Neural cell (in vitro differentiated cells): Measurements from ENCODE around the gene MKNK1. TPM values are rescaled to one million over a fixed set of nuclear protein-coding genes. Genes with fewer than 3 reads are reported as not detected.

Experiments used
- H2AFZ ChIP-seq: fragments of 200-600, 300-800 bp; sonication (generic), shearing (Covaris generic); 2 replicates; pipeline ENCODE4 v1.6.0; 2014; ENCODE audit warnings: low read depth, mild to moderate bottlenecking, antibody characterized with exemption, low read length, moderate library complexity
- H3F3A ChIP-seq: fragments of 200-600 bp; shearing (Covaris generic); 2 replicates; pipeline ENCODE4 v1.6.1; 2016; ENCODE audit warnings: mild to moderate bottlenecking, moderate library complexity, mixed read lengths, antibody characterized with exemption, low read length; ENCODE audit not compliant: insufficient read depth, poor library complexity, severe bottlenecking
- H3K27ac ChIP-seq: fragments of 200-600, 300-800 bp; sonication (generic), shearing (Covaris generic); 2 replicates; pipeline ENCODE4 v1.5.1; 2014; ENCODE audit warnings: mild to moderate bottlenecking, low read length, moderate library complexity
- H3K27me3 ChIP-seq: fragments of 300-800, 200-600 bp; sonication (generic), shearing (Covaris generic); 2 replicates; pipeline ENCODE4 v1.6.0; 2014; ENCODE audit warnings: mild to moderate bottlenecking, low read depth, low read length, moderate library complexity; ENCODE audit not compliant: insufficient read depth
- H3K36me3 ChIP-seq: fragments of 300-800, 200-600 bp; sonication (generic), shearing (Covaris generic); 2 replicates; pipeline ENCODE4 v1.5.1; 2014; ENCODE audit warnings: mild to moderate bottlenecking, antibody characterized with exemption, low read length, moderate library complexity; ENCODE audit not compliant: insufficient read depth
- H3K4me2 ChIP-seq: fragments of 300-800, 200-600 bp; sonication (generic), shearing (Covaris generic); 2 replicates; pipeline ENCODE4 v1.6.0; 2014; ENCODE audit warnings: mild to moderate bottlenecking, low read length
- H3K4me3 ChIP-seq: fragments of 300-800, 200-600 bp; sonication (generic), shearing (Covaris generic); 2 replicates; pipeline ENCODE4 v1.5.1; 2014; ENCODE audit warnings: mild to moderate bottlenecking, low read length, moderate library complexity
- H3K79me2 ChIP-seq: fragments of 200-600 bp; shearing (Covaris generic); replicated peaks from 2 replicates; pipeline ENCODE4 v1.6.0; 2014; ENCODE audit warnings: mild to moderate bottlenecking, low read length, moderate library complexity; ENCODE audit not compliant: insufficient read depth
- H3K9ac ChIP-seq: fragments of 300-800, 200-600 bp; sonication (generic), shearing (Covaris generic); 2 replicates; pipeline ENCODE4 v1.6.1; 2016; ENCODE audit warnings: mild to moderate bottlenecking, low read length, mixed read lengths
- H3K9me2 ChIP-seq: fragments of 200-600 bp; shearing (Covaris generic); 2 replicates; pipeline ENCODE4 v1.6.1; 2016; ENCODE audit warnings: mild to moderate bottlenecking, low read length, mixed read lengths; ENCODE audit not compliant: insufficient read depth
- H3K9me3 ChIP-seq: fragments of 200-600, 300-800 bp; sonication (generic), shearing (Covaris generic); 2 replicates; pipeline ENCODE4 v1.6.1; 2016; ENCODE audit warnings: mild to moderate bottlenecking, mixed run types, low read length, moderate library complexity, mixed read lengths
- H4K20me1 ChIP-seq: fragments of 200-600 bp; shearing (Covaris generic); 2 replicates; pipeline ENCODE4 v1.6.1; 2016; ENCODE audit warnings: mild to moderate bottlenecking, mixed run types; ENCODE audit not compliant: insufficient read depth
- EP300 ChIP-seq: fragments of 450-650 bp; conservative IDR thresholded peaks from 2 replicates; pipeline ENCODE4 v1.6.1; 2014; ENCODE audit warnings: antibody characterized with exemption, mild to moderate bottlenecking, moderate library complexity; ENCODE audit not compliant: poor library complexity, severe bottlenecking
- EZH2 ChIP-seq: fragments of 200-600, 300-800 bp; shearing (Covaris generic), sonication (generic); IDR thresholded peaks from 2 replicates; pipeline ENCODE4 v1.6.1; 2014; ENCODE audit warnings: antibody characterized with exemption, low read length, borderline replicate concordance, mild to moderate bottlenecking; ENCODE audit not compliant: insufficient read depth, poor library complexity, severe bottlenecking
- MXI1 ChIP-seq: fragments of 450-650 bp; conservative IDR thresholded peaks from 2 replicates; pipeline ENCODE4 v1.6.1; 2014; ENCODE audit warnings: antibody characterized with exemption, mild to moderate bottlenecking; ENCODE audit not compliant: poor library complexity, severe bottlenecking
- POLR2AphosphoS5 ChIP-seq: IDR thresholded peaks from 2 replicates; pipeline ENCODE4 v1.6.1; 2012
- RAD21 ChIP-seq: fragments of 450-650 bp; conservative IDR thresholded peaks from 2 replicates; pipeline ENCODE4 v1.6.1; 2014; ENCODE audit warnings: antibody characterized with exemption, mild to moderate bottlenecking, moderate library complexity
- SMC3 ChIP-seq: fragments of 450-650 bp; conservative IDR thresholded peaks from 2 replicates; pipeline ENCODE4 v1.6.1; 2014; ENCODE audit warnings: antibody characterized with exemption, mild to moderate bottlenecking, moderate library complexity; ENCODE audit not compliant: poor library complexity
- TAF1 ChIP-seq: IDR thresholded peaks from 2 replicates; pipeline ENCODE4 v1.6.1; 2012; ENCODE audit warnings: low read depth
- polyA plus RNA-seq: library from polyadenylated mRNA; depleted of rRNA; stranded (reverse); fragments of >200 nt; gene quantifications from 2 replicates; pipeline ENCODE4 v1.2.3, GENCODE V29; 2014
- TF ChIP-seq, protein P1 (sequence below): IDR thresholded peaks from 2 replicates; pipeline ENCODE4 v1.6.1; 2012; ENCODE audit warnings: borderline replicate concordance
- TF ChIP-seq, protein P2 (sequence below): fragments of 450-650 bp; IDR thresholded peaks from 2 replicates; pipeline ENCODE4 v1.5.1; 2014; ENCODE audit warnings: antibody characterized with exemption, mild to moderate bottlenecking, moderate library complexity; ENCODE audit not compliant: poor library complexity, severe bottlenecking

Gene MKNK1
- polyA plus RNA-seq, 1 donor from 2014 or later = 9.6 TPM

- Histone ChIP-seq H3F3A (no peaks in the 10 kb centered on the region), H3K27me3 (peaks cover 21% of the 10 kb centered on the region), H3K9me3 (no peaks in the 10 kb centered on the region), H3K9ac (no peak overlapping the region), H2AFZ (no peak overlapping the region), H3K79me2 (no peaks in the 10 kb centered on the region), H3K9me2 (no peaks in the 10 kb centered on the region), H3K4me3 (no peak overlapping the region), H4K20me1 (no peaks in the 10 kb centered on the region), H3K36me3 (no peaks in the 10 kb centered on the region), H3K4me2 (no peak overlapping the region), H3K27ac (no peak overlapping the region)
- TF ChIP-seq SMC3 = no peak
- TF ChIP-seq, protein P1, sequence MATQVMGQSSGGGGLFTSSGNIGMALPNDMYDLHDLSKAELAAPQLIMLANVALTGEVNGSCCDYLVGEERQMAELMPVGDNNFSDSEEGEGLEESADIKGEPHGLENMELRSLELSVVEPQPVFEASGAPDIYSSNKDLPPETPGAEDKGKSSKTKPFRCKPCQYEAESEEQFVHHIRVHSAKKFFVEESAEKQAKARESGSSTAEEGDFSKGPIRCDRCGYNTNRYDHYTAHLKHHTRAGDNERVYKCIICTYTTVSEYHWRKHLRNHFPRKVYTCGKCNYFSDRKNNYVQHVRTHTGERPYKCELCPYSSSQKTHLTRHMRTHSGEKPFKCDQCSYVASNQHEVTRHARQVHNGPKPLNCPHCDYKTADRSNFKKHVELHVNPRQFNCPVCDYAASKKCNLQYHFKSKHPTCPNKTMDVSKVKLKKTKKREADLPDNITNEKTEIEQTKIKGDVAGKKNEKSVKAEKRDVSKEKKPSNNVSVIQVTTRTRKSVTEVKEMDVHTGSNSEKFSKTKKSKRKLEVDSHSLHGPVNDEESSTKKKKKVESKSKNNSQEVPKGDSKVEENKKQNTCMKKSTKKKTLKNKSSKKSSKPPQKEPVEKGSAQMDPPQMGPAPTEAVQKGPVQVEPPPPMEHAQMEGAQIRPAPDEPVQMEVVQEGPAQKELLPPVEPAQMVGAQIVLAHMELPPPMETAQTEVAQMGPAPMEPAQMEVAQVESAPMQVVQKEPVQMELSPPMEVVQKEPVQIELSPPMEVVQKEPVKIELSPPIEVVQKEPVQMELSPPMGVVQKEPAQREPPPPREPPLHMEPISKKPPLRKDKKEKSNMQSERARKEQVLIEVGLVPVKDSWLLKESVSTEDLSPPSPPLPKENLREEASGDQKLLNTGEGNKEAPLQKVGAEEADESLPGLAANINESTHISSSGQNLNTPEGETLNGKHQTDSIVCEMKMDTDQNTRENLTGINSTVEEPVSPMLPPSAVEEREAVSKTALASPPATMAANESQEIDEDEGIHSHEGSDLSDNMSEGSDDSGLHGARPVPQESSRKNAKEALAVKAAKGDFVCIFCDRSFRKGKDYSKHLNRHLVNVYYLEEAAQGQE = no peak
- no peak for TF ChIP-seq RAD21
- TF ChIP-seq EZH2 = no peak
- TF ChIP-seq POLR2AphosphoS5 = no peak
- no peak for TF ChIP-seq TAF1
- TF ChIP-seq EP300 = no peak
Measured at GRCh38 chr1:46614604-46614984, 10.5 kb upstream of the MKNK1 start.

GRCh38 chr1:46613661-46614603 lies 9.9 kb upstream of the MKNK1 start:
- Histone ChIP-seq H3F3A (no peaks in the 10 kb centered on the region), H3K4me3 (no peak overlapping the region), H3K9ac (no peak overlapping the region), H3K4me2 (no peak overlapping the region), H4K20me1 (no peaks in the 10 kb centered on the region), H3K9me2 (no peaks in the 10 kb centered on the region), H3K79me2 (no peaks in the 10 kb centered on the region), H2AFZ (no peak overlapping the region), H3K9me3 (no peaks in the 10 kb centered on the region), H3K36me3 (no peaks in the 10 kb centered on the region), H3K27me3 (peaks cover 21% of the 10 kb centered on the region), H3K27ac (no peak overlapping the region)
- TF ChIP-seq TAF1 (no peak), EP300 (no peak), EZH2 (no peak), POLR2AphosphoS5 (no peak), RAD21 (no peak), MXI1 (no peak), SMC3 (no peak)
- TF ChIP-seq, protein P2, sequence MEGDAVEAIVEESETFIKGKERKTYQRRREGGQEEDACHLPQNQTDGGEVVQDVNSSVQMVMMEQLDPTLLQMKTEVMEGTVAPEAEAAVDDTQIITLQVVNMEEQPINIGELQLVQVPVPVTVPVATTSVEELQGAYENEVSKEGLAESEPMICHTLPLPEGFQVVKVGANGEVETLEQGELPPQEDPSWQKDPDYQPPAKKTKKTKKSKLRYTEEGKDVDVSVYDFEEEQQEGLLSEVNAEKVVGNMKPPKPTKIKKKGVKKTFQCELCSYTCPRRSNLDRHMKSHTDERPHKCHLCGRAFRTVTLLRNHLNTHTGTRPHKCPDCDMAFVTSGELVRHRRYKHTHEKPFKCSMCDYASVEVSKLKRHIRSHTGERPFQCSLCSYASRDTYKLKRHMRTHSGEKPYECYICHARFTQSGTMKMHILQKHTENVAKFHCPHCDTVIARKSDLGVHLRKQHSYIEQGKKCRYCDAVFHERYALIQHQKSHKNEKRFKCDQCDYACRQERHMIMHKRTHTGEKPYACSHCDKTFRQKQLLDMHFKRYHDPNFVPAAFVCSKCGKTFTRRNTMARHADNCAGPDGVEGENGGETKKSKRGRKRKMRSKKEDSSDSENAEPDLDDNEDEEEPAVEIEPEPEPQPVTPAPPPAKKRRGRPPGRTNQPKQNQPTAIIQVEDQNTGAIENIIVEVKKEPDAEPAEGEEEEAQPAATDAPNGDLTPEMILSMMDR = no peak
- TF ChIP-seq, protein P1 = no peak
